Gastrocnemius medialis (tissue), 4 donors: ENCODE measurements around the gene IGLL1.

ENCODE experiments used
- POLR2A ChIP-seq, 2 donors: fragments of 450-650 bp; IDR thresholded peaks; one replicate each; pipeline ENCODE4 v1.6.1; 2017; ENCODE audit warnings: antibody characterized with exemption in 2 of 2, mild to moderate bottlenecking in 2 of 2, moderate library complexity in 2 of 2
- TF ChIP-seq, protein P1 (sequence below), 5 experiments: fragments of 450-650 bp in 3 of 5; fragments of 200-600 bp in 2 of 5; sonication (generic) in 2 of 5; IDR thresholded peaks in 4 of 5; conservative IDR thresholded peaks in 1 of 5; 1 replicate in 4 of 5; 2 replicates in 1 of 5; pipeline ENCODE4 v1.5.1; 2016 to 2019; ENCODE audit warnings: antibody characterized with exemption in 5 of 5, mild to moderate bottlenecking in 3 of 5, moderate library complexity in 3 of 5

DNA sequence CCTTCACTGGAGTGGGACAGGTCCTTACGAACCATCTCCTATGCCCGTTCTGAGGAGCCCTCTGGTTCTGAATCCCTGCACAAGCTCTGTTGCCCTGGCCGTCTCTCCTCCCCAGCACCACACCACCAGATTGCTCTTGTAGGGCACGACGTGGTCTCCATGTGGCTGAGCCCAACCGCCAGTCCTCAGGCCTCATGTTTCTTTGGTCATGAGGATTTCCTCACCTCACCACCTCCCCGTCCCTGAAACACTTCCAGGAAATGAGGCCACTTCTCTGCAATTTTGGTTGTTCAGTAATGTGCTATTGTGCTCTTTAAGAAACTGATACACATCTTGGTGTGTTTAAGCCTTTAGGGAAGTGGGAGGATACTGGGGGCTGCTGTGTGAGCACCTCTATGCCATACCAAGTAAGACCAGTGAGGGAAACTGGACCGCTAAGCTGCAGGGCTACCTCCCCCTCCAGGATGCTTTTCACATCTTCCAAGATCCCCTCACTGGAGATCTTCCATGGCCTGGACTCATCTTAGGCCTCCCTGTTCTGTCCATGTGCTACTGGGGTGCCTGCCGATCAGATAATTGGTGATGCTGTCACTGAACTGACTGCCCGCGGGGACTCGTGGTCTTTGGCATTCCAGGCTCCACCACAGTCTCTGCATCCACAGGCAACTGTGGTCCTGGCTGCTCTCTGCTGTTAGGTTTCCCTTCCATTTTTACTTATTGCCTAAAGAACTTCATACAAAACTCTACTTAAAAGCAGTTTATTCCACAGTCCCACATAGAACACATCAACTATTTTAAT is 30.1 kb upstream of the IGLL1 start:
- TF ChIP-seq POLR2A (IDR thresholded peaks at IDR 0.05), result no peak
- TF ChIP-seq, protein P1, sequence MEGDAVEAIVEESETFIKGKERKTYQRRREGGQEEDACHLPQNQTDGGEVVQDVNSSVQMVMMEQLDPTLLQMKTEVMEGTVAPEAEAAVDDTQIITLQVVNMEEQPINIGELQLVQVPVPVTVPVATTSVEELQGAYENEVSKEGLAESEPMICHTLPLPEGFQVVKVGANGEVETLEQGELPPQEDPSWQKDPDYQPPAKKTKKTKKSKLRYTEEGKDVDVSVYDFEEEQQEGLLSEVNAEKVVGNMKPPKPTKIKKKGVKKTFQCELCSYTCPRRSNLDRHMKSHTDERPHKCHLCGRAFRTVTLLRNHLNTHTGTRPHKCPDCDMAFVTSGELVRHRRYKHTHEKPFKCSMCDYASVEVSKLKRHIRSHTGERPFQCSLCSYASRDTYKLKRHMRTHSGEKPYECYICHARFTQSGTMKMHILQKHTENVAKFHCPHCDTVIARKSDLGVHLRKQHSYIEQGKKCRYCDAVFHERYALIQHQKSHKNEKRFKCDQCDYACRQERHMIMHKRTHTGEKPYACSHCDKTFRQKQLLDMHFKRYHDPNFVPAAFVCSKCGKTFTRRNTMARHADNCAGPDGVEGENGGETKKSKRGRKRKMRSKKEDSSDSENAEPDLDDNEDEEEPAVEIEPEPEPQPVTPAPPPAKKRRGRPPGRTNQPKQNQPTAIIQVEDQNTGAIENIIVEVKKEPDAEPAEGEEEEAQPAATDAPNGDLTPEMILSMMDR (IDR thresholded peaks at IDR 0.05 in 4 of 5, conservative IDR thresholded peaks at IDR 0.05 in 1 of 5), result no peak
